WERI-Rb-1 (cell line): ENCODE results near the gene NAV2.

Experiments used
- DNase-seq: peaks from one replicate; pipeline ENCODE4 v3.0.0-alpha.2; 2020
- H3K27ac ChIP-seq: fragments of 250-450 bp; sonication (Bioruptor Pico); 2 replicates; pipeline ENCODE4 v1.5.1; 2020; ENCODE audit warnings: mild to moderate bottlenecking, moderate library complexity
- H3K27me3 ChIP-seq: fragments of 250-450 bp; sonication (Bioruptor Pico); 2 replicates; pipeline ENCODE4 v1.5.1; 2021; ENCODE audit warnings: mild to moderate bottlenecking, low read depth, moderate library complexity; ENCODE audit not compliant: insufficient read depth, severe bottlenecking
- H3K36me3 ChIP-seq: fragments of 250-450 bp; sonication (Bioruptor Pico); 2 replicates; pipeline ENCODE4 v1.5.1; 2020; ENCODE audit warnings: mild to moderate bottlenecking, moderate library complexity
- H3K4me3 ChIP-seq: 2 replicates; pipeline ENCODE4 v1.5.1; 2011; ENCODE audit warnings: low read depth, mild to moderate bottlenecking, control low read depth, low read length
- H3K9me3 ChIP-seq: fragments of 250-450 bp; sonication (Bioruptor Pico); 2 replicates; pipeline ENCODE4 v1.5.1; 2021; ENCODE audit warnings: mild to moderate bottlenecking, moderate library complexity; ENCODE audit not compliant: severe bottlenecking
- CTCF ChIP-seq: IDR thresholded peaks from 2 replicates; pipeline ENCODE4 v1.5.1; 2011; ENCODE audit warnings: low read depth, mild to moderate bottlenecking, control low read depth, inconsistent platforms, low read length

NAV2 gene

GRCh38 chr11:19880088-19880345, 167.4 kb downstream of the NAV2 start:
- no peak for DNase-seq
- Histone ChIP-seq H3K36me3 (no peaks in the 10 kb centered on the region), H3K4me3 (no peak overlapping the region), H3K27me3 (peaks cover 84% of the 10 kb centered on the region), H3K27ac (no peak overlapping the region), H3K9me3 (no peaks in the 10 kb centered on the region)
- no peak for TF ChIP-seq CTCF

DNA sequence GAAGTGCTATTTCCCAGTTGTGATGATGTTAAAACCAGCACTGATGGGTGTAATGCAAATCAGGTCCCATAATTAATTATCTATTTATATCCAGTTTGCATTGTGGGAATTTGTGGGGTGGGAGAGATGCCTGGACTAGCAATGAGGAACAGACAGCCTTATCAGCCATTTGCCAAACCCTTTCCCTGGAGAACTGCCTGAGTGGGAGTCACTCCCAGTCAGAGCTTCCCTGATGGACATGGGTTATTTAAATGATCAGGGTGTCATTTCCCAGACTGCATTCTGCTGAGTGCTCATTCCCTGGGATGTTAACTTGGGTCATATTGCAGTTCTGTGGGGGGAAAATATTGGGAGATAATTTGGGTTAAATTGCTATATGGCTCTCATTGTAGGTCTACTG, 168.5 kb downstream of the NAV2 start:
- no peak for DNase-seq
- TF ChIP-seq CTCF = no peak
- Histone ChIP-seq H3K9me3 (no peaks in the 10 kb centered on the region), H3K36me3 (no peaks in the 10 kb centered on the region), H3K27ac (no peak overlapping the region), H3K4me3 (no peak overlapping the region), H3K27me3 (peaks cover 77% of the 10 kb centered on the region)

- no peaks in the 10 kb centered on the region for H3K9me3 ChIP-seq
- no peak for TF ChIP-seq CTCF
- peaks cover 87% of the 10 kb centered on the region for H3K27me3 ChIP-seq
- no peak for DNase-seq
- H3K36me3 ChIP-seq = no peaks in the 10 kb centered on the region
- H3K27ac ChIP-seq = no peak overlapping the region
- H3K4me3 ChIP-seq = no peak overlapping the region
These were observed 169.7 kb downstream of the NAV2 start for GRCh38 chr11:19882356-19882755.

DNA sequence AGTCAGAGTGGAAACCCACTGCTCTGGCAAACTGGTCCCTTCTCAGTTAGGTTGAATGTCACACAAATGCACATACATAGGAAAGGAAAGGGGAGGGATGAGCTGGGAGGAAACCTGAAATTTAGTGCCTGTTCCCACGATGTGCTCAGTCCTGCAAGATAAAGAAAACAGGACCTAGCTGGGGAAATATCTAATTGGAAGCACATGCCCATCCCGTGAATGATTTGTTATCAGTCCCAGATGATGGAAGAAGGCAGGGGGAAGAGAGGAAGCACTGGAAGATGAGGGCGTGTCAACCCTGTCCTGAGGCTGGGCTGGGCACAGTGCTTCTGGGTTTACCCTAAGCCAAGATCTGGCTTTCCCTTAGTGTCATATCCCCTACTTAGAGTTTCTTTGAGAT, 173.9 kb downstream of the NAV2 start:
- no peaks in the 10 kb centered on the region for H3K36me3 ChIP-seq
- H3K27ac ChIP-seq = no peak overlapping the region
- no peak for DNase-seq
- H3K27me3 ChIP-seq = peaks cover 68% of the 10 kb centered on the region
- H3K9me3 ChIP-seq = no peaks in the 10 kb centered on the region
- no peak overlapping the region for H3K4me3 ChIP-seq
- TF ChIP-seq CTCF = no peak

DNA sequence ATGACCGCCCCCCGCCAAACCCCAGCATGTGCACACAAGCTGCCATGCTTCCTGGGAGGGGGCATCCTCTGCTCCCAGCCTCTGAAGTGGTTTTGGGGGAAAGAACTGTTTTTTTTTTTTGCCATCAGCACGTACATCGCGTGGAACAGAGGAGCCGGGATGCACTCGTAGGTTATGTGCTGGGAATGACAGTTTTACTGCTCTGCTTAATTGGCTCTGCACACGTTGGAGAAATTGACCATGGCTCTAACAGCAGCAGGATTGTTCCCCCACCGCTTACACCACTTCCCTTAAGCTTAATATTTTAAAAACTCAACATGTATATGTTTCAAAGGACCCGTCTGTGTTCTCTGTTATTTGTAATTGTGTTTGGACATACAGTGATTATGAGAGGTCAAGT, 175.2 kb downstream of the NAV2 start:
- TF ChIP-seq CTCF = no peak
- no peak for DNase-seq
- Histone ChIP-seq H3K27ac (no peak overlapping the region), H3K9me3 (no peaks in the 10 kb centered on the region), H3K36me3 (no peaks in the 10 kb centered on the region), H3K27me3 (peaks cover 66% of the 10 kb centered on the region), H3K4me3 (no peak overlapping the region)

- Histone ChIP-seq H3K27me3 (peaks cover 57% of the 10 kb centered on the region), H3K27ac (no peak overlapping the region), H3K4me3 (no peak overlapping the region), H3K36me3 (no peaks in the 10 kb centered on the region), H3K9me3 (no peaks in the 10 kb centered on the region)
- TF ChIP-seq CTCF = no peak
- no peak for DNase-seq
These were observed 176.9 kb downstream of the NAV2 start for GRCh38 chr11:19889531-19889930.
